DOHH2 (cell line): ENCODE measurements around the gene MAB21L3.

Source experiments
- H3F3A ChIP-seq: fragments of 200-600 bp; sonication (generic), shearing (Covaris generic); 2 replicates; pipeline ENCODE4 v1.6.0; 2016; ENCODE audit warnings: antibody characterized with exemption, mild to moderate bottlenecking; ENCODE audit not compliant: control insufficient read depth, insufficient read depth
- H3K27ac ChIP-seq: fragments of 200-600 bp; sonication (generic); 2 replicates; pipeline ENCODE4 v1.5.1; 2014; ENCODE audit warnings: low read depth, mild to moderate bottlenecking, low read length, moderate library complexity
- H3K27me3 ChIP-seq: fragments of 200-600 bp; sonication (generic); 2 replicates; pipeline ENCODE4 v1.6.1; 2014; ENCODE audit warnings: mild to moderate bottlenecking, low read length, mixed read lengths; ENCODE audit not compliant: control insufficient read depth
- H3K36me3 ChIP-seq: fragments of 200-600 bp; sonication (generic); 2 replicates; pipeline ENCODE4 v1.6.1; 2014; ENCODE audit warnings: mild to moderate bottlenecking, low read length, moderate library complexity, mixed read lengths; ENCODE audit not compliant: control insufficient read depth
- H3K4me1 ChIP-seq: fragments of 200-600 bp; sonication (generic); 2 replicates; pipeline ENCODE4 v1.6.1; 2014; ENCODE audit warnings: mild to moderate bottlenecking, low read length, mixed read lengths; ENCODE audit not compliant: control insufficient read depth
- H3K4me2 ChIP-seq: fragments of 200-600 bp; sonication (generic); 2 replicates; pipeline ENCODE4 v1.6.0; 2014; ENCODE audit warnings: mild to moderate bottlenecking, low read length, moderate library complexity
- H3K4me3 ChIP-seq: fragments of 200-600 bp; sonication (generic); 2 replicates; pipeline ENCODE4 v1.5.1; 2014; ENCODE audit warnings: mild to moderate bottlenecking, low read length, mixed read lengths
- H3K79me2 ChIP-seq: fragments of 200-600 bp; sonication (generic); 2 replicates; pipeline ENCODE4 v1.6.1; 2014; ENCODE audit warnings: mild to moderate bottlenecking, low read length, mixed read lengths; ENCODE audit not compliant: control insufficient read depth
- H3K9me2 ChIP-seq: fragments of 200-600 bp; sonication (generic); replicated peaks from 2 replicates; pipeline ENCODE4 v1.6.1; 2014; ENCODE audit warnings: mild to moderate bottlenecking, low read length, mixed read lengths; ENCODE audit not compliant: control insufficient read depth
- H3K9me3 ChIP-seq: fragments of 200-600 bp; sonication (generic); 2 replicates; pipeline ENCODE4 v1.6.1; 2014; ENCODE audit warnings: antibody characterized with exemption, low read length, mixed read lengths; ENCODE audit not compliant: control insufficient read depth, insufficient read depth
- H4K20me1 ChIP-seq: fragments of 200-600 bp; sonication (generic); 2 replicates; pipeline ENCODE4 v1.6.0; 2014; ENCODE audit warnings: low read depth, mild to moderate bottlenecking, antibody characterized with exemption, low read length, moderate library complexity; ENCODE audit not compliant: control insufficient read depth, insufficient read depth
- EZH2phosphoT487 ChIP-seq: fragments of 200-600 bp; sonication (generic); IDR thresholded peaks from 2 replicates; pipeline ENCODE4 v1.6.1; 2017; ENCODE audit warnings: borderline replicate concordance, mild to moderate bottlenecking, antibody characterized with exemption, low read length, moderate library complexity, mixed read lengths
- TF ChIP-seq, protein P1 (sequence below): fragments of 200-600 bp; sonication (generic); IDR thresholded peaks from one replicate; pipeline ENCODE4 v1.5.1; 2014; ENCODE audit warnings: antibody characterized with exemption, mild to moderate bottlenecking, low read depth, low read length; ENCODE audit not compliant: poor library complexity, severe bottlenecking

MAB21L3 gene

DNA sequence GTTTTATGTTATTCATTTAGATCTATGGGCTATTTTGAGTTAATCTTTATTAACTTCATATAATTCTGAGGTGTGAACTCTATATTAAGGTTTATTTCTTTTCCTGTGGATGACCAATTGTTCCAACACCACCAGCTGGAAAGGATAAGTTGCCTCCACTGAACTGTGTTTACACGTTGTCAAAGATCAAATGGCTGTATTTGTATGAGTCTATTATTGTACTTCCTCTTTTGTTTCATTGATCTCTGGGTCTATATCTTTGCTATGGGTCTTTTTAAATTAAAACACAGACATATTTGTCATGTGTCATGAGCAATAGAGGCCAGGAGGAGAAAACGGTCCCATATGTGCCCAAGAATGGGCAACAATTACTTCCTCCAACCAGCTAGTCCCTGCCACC is 5.2 kb upstream of the MAB21L3 start:
- no peaks in the 10 kb centered on the region for H3K9me2 ChIP-seq
- peaks cover 2% of the 10 kb centered on the region; the same call in 1 of the 2 replicates for H3K4me1 ChIP-seq
- no peaks in the 10 kb centered on the region for H3K9me3 ChIP-seq
- no peak for TF ChIP-seq EZH2phosphoT487
- TF ChIP-seq, protein P1, sequence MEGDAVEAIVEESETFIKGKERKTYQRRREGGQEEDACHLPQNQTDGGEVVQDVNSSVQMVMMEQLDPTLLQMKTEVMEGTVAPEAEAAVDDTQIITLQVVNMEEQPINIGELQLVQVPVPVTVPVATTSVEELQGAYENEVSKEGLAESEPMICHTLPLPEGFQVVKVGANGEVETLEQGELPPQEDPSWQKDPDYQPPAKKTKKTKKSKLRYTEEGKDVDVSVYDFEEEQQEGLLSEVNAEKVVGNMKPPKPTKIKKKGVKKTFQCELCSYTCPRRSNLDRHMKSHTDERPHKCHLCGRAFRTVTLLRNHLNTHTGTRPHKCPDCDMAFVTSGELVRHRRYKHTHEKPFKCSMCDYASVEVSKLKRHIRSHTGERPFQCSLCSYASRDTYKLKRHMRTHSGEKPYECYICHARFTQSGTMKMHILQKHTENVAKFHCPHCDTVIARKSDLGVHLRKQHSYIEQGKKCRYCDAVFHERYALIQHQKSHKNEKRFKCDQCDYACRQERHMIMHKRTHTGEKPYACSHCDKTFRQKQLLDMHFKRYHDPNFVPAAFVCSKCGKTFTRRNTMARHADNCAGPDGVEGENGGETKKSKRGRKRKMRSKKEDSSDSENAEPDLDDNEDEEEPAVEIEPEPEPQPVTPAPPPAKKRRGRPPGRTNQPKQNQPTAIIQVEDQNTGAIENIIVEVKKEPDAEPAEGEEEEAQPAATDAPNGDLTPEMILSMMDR: no peak
- no peaks in the 10 kb centered on the region for H3K36me3 ChIP-seq
- no peaks in the 10 kb centered on the region for H3K79me2 ChIP-seq
- no peaks in the 10 kb centered on the region for H4K20me1 ChIP-seq
- H3K27me3 ChIP-seq: no peaks in the 10 kb centered on the region
- H3K27ac ChIP-seq: no peak overlapping the region
- no peaks in the 10 kb centered on the region for H3F3A ChIP-seq
- no peak overlapping the region for H3K4me3 ChIP-seq
- H3K4me2 ChIP-seq: no peak overlapping the region

DNA sequence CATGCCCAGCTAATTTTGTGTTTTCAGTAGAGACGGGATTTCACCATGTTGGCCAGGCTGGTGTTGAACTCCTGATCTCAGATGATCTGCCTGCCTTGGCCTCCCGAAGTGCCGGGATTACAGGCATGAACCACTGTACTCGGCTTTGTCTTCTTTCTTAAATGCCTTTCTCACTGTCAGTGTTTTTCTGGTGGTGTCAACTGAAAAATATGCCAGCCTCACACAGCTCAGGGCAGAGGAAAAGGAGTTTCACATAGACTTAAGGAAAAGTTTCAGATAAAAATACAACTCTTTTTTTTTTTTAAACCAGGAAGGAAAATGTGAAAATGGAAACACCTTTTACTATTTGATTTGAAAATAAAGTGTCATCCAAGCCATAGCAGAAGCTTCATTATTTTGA is 4.6 kb upstream of the MAB21L3 start:
- Histone ChIP-seq H3K4me2 (no peak overlapping the region), H3K36me3 (no peaks in the 10 kb centered on the region), H3K27ac (no peak overlapping the region), H3K27me3 (no peaks in the 10 kb centered on the region), H4K20me1 (no peaks in the 10 kb centered on the region), H3K4me3 (no peak overlapping the region), H3K79me2 (no peaks in the 10 kb centered on the region), H3F3A (no peaks in the 10 kb centered on the region), H3K9me2 (no peaks in the 10 kb centered on the region), H3K9me3 (no peaks in the 10 kb centered on the region), H3K4me1 (peaks cover 8% of the 10 kb centered on the region; the same call in 1 of the 2 replicates)
- TF ChIP-seq, protein P1: no peak
- TF ChIP-seq EZH2phosphoT487: no peak

DNA sequence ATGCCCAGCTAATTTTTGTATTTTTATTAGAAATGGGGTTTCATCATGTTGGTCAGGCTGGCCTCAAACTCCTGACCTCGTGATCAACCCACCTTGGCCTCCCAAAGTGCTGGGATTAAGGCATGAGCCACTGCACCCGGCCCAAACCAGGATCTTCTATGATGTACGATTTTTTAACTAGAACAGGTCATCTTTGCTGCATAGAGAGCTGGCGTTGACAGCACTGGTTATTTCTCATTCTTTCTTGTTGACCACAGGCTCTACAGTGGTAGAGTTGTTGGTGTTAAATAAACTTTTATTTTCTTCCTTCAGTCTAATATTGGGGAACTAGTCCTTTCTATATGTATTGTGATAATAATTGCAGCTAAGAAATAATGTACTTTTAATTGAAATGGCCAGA is 3.8 kb upstream of the MAB21L3 start:
- H3F3A ChIP-seq: no peaks in the 10 kb centered on the region
- H3K27ac ChIP-seq: no peak overlapping the region
- no peaks in the 10 kb centered on the region for H3K27me3 ChIP-seq
- no peak overlapping the region for H3K4me2 ChIP-seq
- peaks cover 8% of the 10 kb centered on the region; the same call in 1 of the 2 replicates for H3K4me1 ChIP-seq
- H3K36me3 ChIP-seq: no peaks in the 10 kb centered on the region
- no peak overlapping the region for H3K4me3 ChIP-seq
- H3K9me3 ChIP-seq: no peaks in the 10 kb centered on the region
- TF ChIP-seq, protein P1: no peak
- TF ChIP-seq EZH2phosphoT487: no peak
- no peaks in the 10 kb centered on the region for H4K20me1 ChIP-seq
- no peaks in the 10 kb centered on the region for H3K9me2 ChIP-seq
- no peaks in the 10 kb centered on the region for H3K79me2 ChIP-seq
